A549 (cell line): ENCODE results near the gene TCTA. TPM values are rescaled to one million over a fixed set of nuclear protein-coding genes. Genes with fewer than 3 reads are reported as not detected.

Experiments used
- ATAC-seq, 2 experiments: fragments of 200-7000 bp in 1 of 2; fragments of >200 bp in 1 of 2; cut with Nextera tagmentation in 1 of 2; cut with Tn5 transposase in 1 of 2; 3 replicates each; pipeline versions ENCODE4 v1.8.0 to v1.9.1; 2018 to 2020; ENCODE audit warnings: mild to moderate bottlenecking in 1 of 2, moderate library complexity in 1 of 2
- CTCF ChIA-PET: fragments of 300-600 bp; sonication (Branson Sonifier 250); formaldehyde crosslinking; extraction: SDS; loops from one replicate; lab custom pipeline; 2021; ENCODE audit warnings: antibody characterized with exemption, inconsistent platforms; lab: Yijun Ruan, JAX
- POLR2A ChIA-PET: fragments of 350-600 bp; formaldehyde crosslinking; extraction: SDS; loops from one replicate; lab custom pipeline; 2021; ENCODE audit warnings: antibody characterized with exemption, inconsistent platforms; lab: Yijun Ruan, JAX
- DNase-seq, 2 experiments: peaks; one replicate each; pipeline versions ENCODE4 v3.0.0 to v3.0.0-alpha.2; 2011 to 2016; ENCODE audit warnings: low read depth in 1 of 2, low spot score in 1 of 2
- FAIRE-seq: peaks from 2 replicates; lab custom pipeline; 2011; peaks lifted over from hg19 to GRCh38; lab: Jason Lieb, UNC
- H3K27ac ChIP-seq, 2 experiments: fragments of >200 bp; sonication (Bioruptor Twin); formaldehyde crosslinking; 3 replicates each; pipeline ENCODE4 v1.5.1; 2016 to 2017
- H3K4me1 ChIP-seq: fragments of >200 bp; sonication (Bioruptor Twin); formaldehyde crosslinking; 3 replicates; pipeline ENCODE4 v1.6.1; 2016
- H3K4me2 ChIP-seq: fragments of >200 bp; sonication (Bioruptor Twin); formaldehyde crosslinking; 3 replicates; pipeline ENCODE4 v1.6.1; 2016
- H3K4me3 ChIP-seq: fragments of >200 bp; sonication (Bioruptor Twin); formaldehyde crosslinking; 3 replicates; pipeline ENCODE4 v1.5.1; 2016
- H3K9me3 ChIP-seq: fragments of >200 bp; sonication (Bioruptor Twin); formaldehyde crosslinking; 3 replicates; pipeline ENCODE4 v1.6.1; 2016
- BCL3 ChIP-seq: fragments of >200 bp; sonication (Bioruptor Twin); formaldehyde crosslinking; IDR thresholded peaks from 3 replicates; pipeline ENCODE4 v1.6.1; 2016
- CEBPB ChIP-seq, 2 experiments: fragments of >200 bp in 1 of 2; sonication (Bioruptor Twin) in 1 of 2; formaldehyde crosslinking in 1 of 2; IDR thresholded peaks; 2 replicates each; pipeline ENCODE4 v1.6.1; 2012 to 2016
- EHF ChIP-seq: fragments of 250-450 bp; sonication (Bioruptor Pico); IDR thresholded peaks from 2 replicates; pipeline ENCODE4 v1.5.0; 2020; ENCODE audit warnings: mild to moderate bottlenecking
- FOXS1 ChIP-seq: fragments of 250-450 bp; sonication (Bioruptor Pico); IDR thresholded peaks from 2 replicates; pipeline ENCODE4 v1.5.0; 2020; ENCODE audit warnings: mild to moderate bottlenecking, moderate library complexity
- HEYL ChIP-seq: fragments of 250-450 bp; sonication (Bioruptor Pico); IDR thresholded peaks from 2 replicates; pipeline ENCODE4 v1.8.0; 2021; ENCODE audit warnings: mild to moderate bottlenecking, moderate library complexity
- HOXB13 ChIP-seq: fragments of 250-450 bp; sonication (Bioruptor Pico); IDR thresholded peaks from 2 replicates; pipeline ENCODE4 v1.5.0; 2020; ENCODE audit warnings: low read depth, mild to moderate bottlenecking, moderate library complexity
- JUN ChIP-seq, 2 experiments: fragments of >200 bp; sonication (Bioruptor Twin); formaldehyde crosslinking; IDR thresholded peaks; 2 replicates in 1 of 2; 3 replicates in 1 of 2; pipeline ENCODE4 v1.6.1; 2016 to 2017
- KDM5A ChIP-seq: fragments of 200-600 bp; sonication (generic); IDR thresholded peaks from 2 replicates; pipeline ENCODE4 v1.6.1; 2016; ENCODE audit warnings: antibody characterized with exemption, mild to moderate bottlenecking
- MAX ChIP-seq: IDR thresholded peaks from 2 replicates; pipeline ENCODE4 v1.6.1; 2012
- MYC ChIP-seq: IDR thresholded peaks from 2 replicates; pipeline ENCODE4 v1.6.1; 2012; ENCODE audit warnings: mild to moderate bottlenecking, inconsistent platforms, low read length, improper control_type of control experiment, borderline replicate concordance
- POLR2A ChIP-seq: IDR thresholded peaks from 2 replicates; pipeline ENCODE4 v1.6.1; 2012; ENCODE audit warnings: mild to moderate bottlenecking, low read length
- POLR2AphosphoS2 ChIP-seq: conservative IDR thresholded peaks from 2 replicates; pipeline ENCODE4 v1.6.1; 2012; ENCODE audit warnings: low read length, improper control_type of control experiment, inconsistent platforms
- RAD21 ChIP-seq, 2 experiments: fragments of >200 bp in 1 of 2; sonication (Bioruptor Twin) in 1 of 2; formaldehyde crosslinking in 1 of 2; IDR thresholded peaks in 1 of 2; conservative IDR thresholded peaks in 1 of 2; 2 replicates in 1 of 2; 3 replicates in 1 of 2; pipeline ENCODE4 v1.6.1; 2012 to 2018; ENCODE audit warnings: inconsistent platforms in 1 of 2
- RFX5 ChIP-seq: fragments of 450-650 bp; IDR thresholded peaks from 2 replicates; pipeline ENCODE4 v1.7.1; 2014; ENCODE audit warnings: antibody characterized with exemption, mild to moderate bottlenecking, moderate library complexity
- TP53 ChIP-seq: fragments of 250-450 bp; sonication (Bioruptor Pico); IDR thresholded peaks from 2 replicates; pipeline ENCODE4 v1.5.0; 2021; ENCODE audit warnings: mild to moderate bottlenecking, moderate library complexity
- USF2 ChIP-seq: fragments of 450-650 bp; IDR thresholded peaks from 2 replicates; pipeline ENCODE4 v1.6.1; 2014; ENCODE audit warnings: antibody characterized with exemption
- ZC3H11A ChIP-seq: fragments of 450-650 bp; IDR thresholded peaks from 2 replicates; pipeline ENCODE4 v1.6.1; 2014; ENCODE audit warnings: antibody characterized with exemption, mild to moderate bottlenecking
- WGBS: methylation state at CpG from one replicate; pipeline ENCODE4 v1.1.6; 2017; ENCODE audit errors: missing lambda C conversion rate; 5-methylcytosine and 5-hydroxymethylcytosine counted together
- polyA minus RNA-seq: library from RNA; depleted of rRNA, polyadenylated mRNA; stranded (reverse); fragments of >200 nt; gene quantifications from 2 replicates; pipeline ENCODE4 v1.2.3, GENCODE V29; 2011; rRNA and poly(A)+ RNA removed
- polyA plus RNA-seq, 4 experiments: library from polyadenylated mRNA; depleted of rRNA in 3 of 4; stranded (reverse); fragments of >200 nt; fragmentation: RNase III in 1 of 4; extraction: RNeasy Plus Mini Kit Qiagen cat#74134 plus additional on column Dnase treatment in 1 of 4; gene quantifications; 2 replicates in 3 of 4; 3 replicates in 1 of 4; pipeline ENCODE4 v1.2.3, GENCODE V29; 2011 to 2017

The TCTA gene
- polyA plus RNA-seq (2011; rRNA removed) (14.8 and 19.9 TPM in 2 replicates), polyA plus RNA-seq (2017; fragmentation: RNase III; extraction: RNeasy Plus Mini Kit Qiagen cat#74134 plus additional on column Dnase treatment) (14.6 to 17.0 TPM (median 15.6 TPM) in 3 replicates), polyA minus RNA-seq (15.2 and 19.4 TPM in 2 replicates)
- polyA plus RNA-seq (2012; cell fraction: cytosol; rRNA removed) = 18.3 and 25.8 TPM in 2 replicates
- 6.0 and 9.5 TPM in 2 replicates for polyA plus RNA-seq (2012; cell fraction: nucleus; rRNA removed)

- H3K4me3 ChIP-seq = peak within 1 kb of the TSS; percentile 98
- peak within 1 kb of the TSS; percentile 100 for H3K4me2 ChIP-seq
- FAIRE-seq (no peak), ATAC-seq (peak; percentile 87 to 92), DNase-seq (peak; percentile 95 to 100)
- CTCF ChIA-PET = interaction anchor here (0.5 to 1.4 kb wide), 4 partner anchors 20 to 153 kb away, joined by 3 to 5 read pairs (median 3); no protein-coding TSS in a partner anchor
- H3K4me1 ChIP-seq = peaks cover 37% of the 10 kb centered on the region
- WGBS = 0% methylated on average over 12 of the region's 62 CpGs
- POLR2A ChIA-PET = interaction anchor here (0.7 to 1.5 kb wide), 10 partner anchors 9 to 319 kb away, joined by 3 to 17 read pairs (median 4); partner anchors contain the start of genes DAG1, GPX1, LAMB2 and NICN1
- TF ChIP-seq TP53 (CRISPR knock-in tag) (no peak), RFX5 (no peak), KDM5A (peak; percentile 55; the same call in 1 of the 2 replicates), MAX (peak; percentile 72), CEBPB (IDR thresholded peaks at IDR 0.05) (peak in 1 of 2 experiments; percentile 33; a peak in 1 of 4 replicates), MYC (0 out of 2 replicates have a peak, but pooled peaks have one; percentile 42), BCL3 (peak; percentile 58; the same call in 1 of the 3 replicates), JUN (IDR thresholded peaks at IDR 0.05) (peak in 1 of 2 experiments; percentile 53; a peak in 1 of 5 replicates), USF2 (no peak), POLR2A (peak; percentile 89), HEYL (no peak), POLR2AphosphoS2 (no peak), FOXS1 (no peak)
- H3K27ac ChIP-seq = peak within 1 kb of the TSS; percentile 98 to 99
- H3K9me3 ChIP-seq = no peaks in the 10 kb centered on the region
These were observed at the start of gene TCTA, which contains the start of gene RHOA for GRCh38 chr3:49411968-49412631. Gene TCTA (plus strand): TSS chr3:49412423. CDS start chr3:49412427, 4 bp downstream. Gene RHOA (minus strand): TSS chr3:49411976. CDS start chr3:49375589, 36,387 bp downstream.

GRCh38 chr3:49362561-49362960, 49.7 kb upstream of the TCTA start:
- Histone ChIP-seq H3K4me1 (peaks cover 15% of the 10 kb centered on the region; the same call in 2 of the 3 replicates), H3K4me2 (no peak overlapping the region), H3K9me3 (no peaks in the 10 kb centered on the region), H3K27ac (no peak overlapping the region), H3K4me3 (no peak overlapping the region)
- CTCF ChIA-PET = interaction anchor here (0.7 to 1.2 kb wide), 2 partner anchors 10 to 191 kb away, joined by 4 read pairs; partner anchors contain the start of gene KLHDC8B
- WGBS = 87% methylated on average over 3 of the region's 3 CpGs
- DNase-seq (no peak), FAIRE-seq (no peak), ATAC-seq (no peak)
- POLR2A ChIA-PET = no interaction called here
- TF ChIP-seq HOXB13 (CRISPR knock-in tag) (no peak), ZC3H11A (no peak), EHF (no peak), RAD21 (conservative IDR thresholded peaks at IDR 0.05 in 1 of 2, IDR thresholded peaks at IDR 0.05 in 1 of 2) (no peak), USF2 (no peak)
